Umbilical cord (tissue), 2 donors: ENCODE measurements around the gene GPR68. TPM values are rescaled to one million over a fixed set of nuclear protein-coding genes. Genes with fewer than 3 reads are reported as not detected.
"Not testable (repeated sequence)": the region's sequence is repeated elsewhere in the genome, so short reads cannot be mapped to it uniquely, and the experiment has no call there.

Source experiments
- DNase-seq: peaks from one replicate; pipeline ENCODE4 v3.0.0-alpha.2; 2015; ENCODE audit warnings: low spot score
- total RNA-seq: library from RNA; depleted of rRNA; stranded (reverse); fragments of >200 nt; gene quantifications from one replicate; pipeline ENCODE4 v1.2.3, GENCODE V29; 2014; ENCODE audit warnings: low replicate concordance; ENCODE audit not compliant: insufficient read depth

The GPR68 gene
- total RNA-seq, 1 donor from 2014 or later, result not detected

DNA sequence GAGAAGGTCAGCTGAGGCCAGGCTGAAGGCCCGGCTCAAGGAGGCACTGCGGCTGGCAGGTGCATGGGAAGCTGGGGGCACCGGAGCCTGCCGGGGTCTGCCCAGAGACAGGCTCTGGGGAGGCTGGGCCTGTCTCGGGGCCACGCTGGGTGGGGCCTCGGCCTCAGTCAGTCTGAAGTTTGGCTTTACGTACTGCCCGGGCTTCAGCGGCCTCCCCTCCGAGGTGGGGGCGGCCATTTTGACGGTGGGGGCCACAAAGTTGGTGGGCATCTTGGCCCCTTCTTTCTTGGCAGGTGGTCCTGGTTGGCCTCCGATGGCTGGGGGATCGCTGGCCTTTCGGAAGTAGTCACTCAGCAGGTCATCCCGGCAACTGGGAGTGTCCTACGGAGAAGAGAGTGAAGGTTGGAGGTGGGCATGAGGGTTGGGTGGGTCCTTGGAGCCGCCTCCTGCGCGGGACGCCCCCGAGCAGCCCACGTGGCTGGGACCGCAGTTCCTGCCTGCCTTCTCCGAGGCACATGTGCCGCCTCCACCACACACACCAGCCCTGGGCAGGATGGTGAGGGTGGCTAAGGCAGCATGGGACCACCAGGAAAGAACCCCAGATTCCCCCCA, 28.9 kb upstream of the GPR68 start:
- DNase-seq, result no peak

DNA sequence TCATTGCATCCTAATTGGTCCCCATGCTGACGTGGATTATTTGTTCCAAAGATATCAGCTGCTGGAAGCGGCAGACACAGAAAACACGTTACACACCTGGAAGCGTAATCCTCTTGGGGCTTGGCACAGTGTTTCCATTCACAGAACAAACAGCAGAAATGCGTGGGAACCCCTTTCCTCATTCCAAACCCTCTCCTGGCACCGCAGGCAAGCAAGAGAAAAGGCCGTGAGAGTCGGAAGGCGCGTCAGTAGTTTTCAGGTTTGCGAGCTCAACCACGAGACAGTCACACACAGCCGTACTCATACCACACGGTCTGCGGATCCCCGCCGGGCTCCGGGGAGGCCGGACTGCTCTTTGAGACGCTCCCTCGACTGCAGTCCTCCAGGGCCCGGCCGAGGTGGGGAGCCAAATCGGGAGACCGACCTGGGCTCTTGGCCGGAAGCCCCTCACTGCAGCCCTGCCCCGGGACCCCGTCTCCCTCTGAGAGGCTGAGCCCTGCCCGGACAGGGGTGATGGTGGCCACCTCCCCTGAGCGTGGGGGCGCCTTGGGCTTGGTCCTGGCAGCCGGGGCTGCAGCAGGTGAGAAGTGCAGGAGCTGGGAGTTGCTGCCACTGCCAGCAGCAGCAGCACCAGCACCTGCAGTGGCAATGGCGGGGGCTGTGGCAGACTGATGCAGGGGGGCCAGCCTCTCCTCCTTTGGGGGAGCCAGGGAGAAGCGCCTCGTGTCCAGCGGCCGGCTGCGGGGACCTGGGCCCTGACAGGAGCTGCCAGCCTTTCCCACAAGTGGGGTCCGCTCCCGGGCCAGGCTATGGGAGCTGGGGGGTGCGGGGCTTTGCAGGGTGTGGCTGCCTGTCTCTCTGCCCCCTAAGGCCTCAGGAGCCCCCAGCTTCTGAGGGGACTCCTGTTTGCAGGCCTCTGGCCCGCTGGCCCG, 28.1 kb upstream of the GPR68 start:
- DNase-seq, result no peak

DNA sequence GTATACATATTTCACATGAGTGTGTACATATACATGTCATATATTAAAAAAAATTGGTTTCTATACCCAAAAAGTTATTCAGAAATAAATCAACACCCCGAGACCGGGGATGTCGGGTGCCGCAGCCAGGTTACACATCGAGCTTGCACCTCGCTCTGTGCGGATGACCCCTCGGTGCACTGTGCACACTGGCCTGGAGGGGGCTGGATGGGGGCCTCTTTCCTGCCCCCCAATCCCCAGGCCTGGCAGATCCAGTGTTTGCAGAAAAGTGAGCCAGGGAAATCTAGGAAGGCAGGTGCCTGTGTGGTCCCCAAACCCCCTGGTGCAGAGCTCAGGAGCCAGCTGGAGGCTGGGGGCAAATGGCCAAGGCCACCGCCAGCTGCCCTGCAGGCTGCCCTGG, 27.1 kb upstream of the GPR68 start:
- DNase-seq, result no peak

DNA sequence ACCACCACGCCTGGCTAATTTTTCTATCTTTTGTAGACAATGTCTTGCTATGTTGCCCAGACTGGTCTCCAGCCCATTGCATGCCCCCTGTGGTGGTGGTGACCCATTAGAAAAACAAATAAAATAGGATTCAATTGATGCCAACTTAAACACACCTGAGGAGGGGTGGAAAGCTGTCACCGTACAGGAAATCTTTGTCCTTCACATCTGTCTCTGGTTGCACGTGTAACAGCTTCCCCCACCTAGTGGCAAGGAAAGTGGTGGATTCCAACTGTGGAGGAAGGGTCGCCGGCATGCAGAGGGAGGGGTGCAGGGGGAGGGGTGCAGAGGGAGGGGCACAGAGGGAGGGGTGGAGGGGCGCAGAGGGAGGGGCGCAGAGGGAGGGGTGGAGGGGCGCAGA, 26.1 kb upstream of the GPR68 start:
- DNase-seq, result no peak

DNA sequence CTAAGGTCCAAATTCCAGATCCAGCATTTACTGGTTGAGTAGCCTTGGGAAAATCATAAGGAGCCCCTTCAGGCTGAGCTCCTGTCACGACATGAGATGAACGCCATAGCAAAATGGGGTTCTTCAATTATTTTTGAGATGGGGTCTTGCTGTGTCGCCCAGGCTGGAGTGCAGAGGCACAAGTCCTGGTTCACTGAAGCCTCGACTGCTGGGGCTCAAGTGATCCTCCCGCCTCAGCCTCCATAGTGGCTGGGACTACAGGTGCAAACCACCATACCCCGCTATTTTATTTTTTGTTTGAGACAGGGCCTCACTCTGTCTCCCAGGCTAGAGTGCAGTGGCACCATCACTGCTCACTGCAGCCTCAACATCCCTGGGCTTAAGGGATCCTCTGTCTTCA, 25.7 kb upstream of the GPR68 start:
- no peak for DNase-seq

DNA sequence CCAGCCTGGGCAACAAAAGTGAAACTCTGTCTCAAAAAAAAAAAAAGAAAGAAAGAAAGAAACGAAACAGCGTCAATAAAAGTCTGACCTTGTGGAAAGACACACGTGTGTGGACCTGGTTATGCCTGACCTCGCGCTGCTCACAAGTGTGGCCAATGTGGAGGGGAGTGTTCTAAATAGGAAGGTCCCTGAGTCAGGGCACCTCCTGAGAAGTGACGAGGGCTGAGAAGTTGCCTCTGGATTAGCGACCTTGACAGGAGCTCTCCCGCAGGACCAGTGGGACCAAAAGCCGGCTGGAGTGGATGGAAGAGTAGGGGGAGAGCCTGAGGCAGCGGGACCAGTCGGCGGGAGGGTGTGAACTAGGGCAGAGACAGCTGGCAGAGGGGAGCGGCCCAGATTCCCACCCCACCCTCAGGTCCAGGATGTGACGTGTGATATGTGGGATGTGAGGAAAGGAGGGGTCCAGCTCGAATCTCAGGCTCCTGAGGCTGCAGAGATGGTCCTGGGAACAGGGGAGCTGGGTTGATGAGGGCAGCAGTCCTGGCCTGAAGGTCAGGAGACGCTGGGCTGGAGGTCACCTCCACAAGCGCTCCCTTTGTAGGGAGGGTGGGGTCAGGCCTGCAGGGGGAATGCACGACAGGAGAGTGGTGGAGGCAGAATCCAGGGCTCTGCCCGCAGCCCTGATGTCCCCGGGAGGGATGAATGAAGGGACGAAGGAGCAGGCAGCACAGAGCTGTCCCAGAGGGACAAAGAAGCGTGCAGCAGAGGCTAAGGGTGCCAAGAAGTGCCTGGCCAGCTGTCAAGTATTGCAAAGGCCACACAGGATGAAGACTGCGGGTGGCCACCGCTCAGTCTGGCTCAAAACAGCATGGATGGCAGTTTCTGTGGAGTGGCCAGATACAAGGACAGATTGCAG, 24.8 kb upstream of the GPR68 start:
- DNase-seq, result no peak

DNA sequence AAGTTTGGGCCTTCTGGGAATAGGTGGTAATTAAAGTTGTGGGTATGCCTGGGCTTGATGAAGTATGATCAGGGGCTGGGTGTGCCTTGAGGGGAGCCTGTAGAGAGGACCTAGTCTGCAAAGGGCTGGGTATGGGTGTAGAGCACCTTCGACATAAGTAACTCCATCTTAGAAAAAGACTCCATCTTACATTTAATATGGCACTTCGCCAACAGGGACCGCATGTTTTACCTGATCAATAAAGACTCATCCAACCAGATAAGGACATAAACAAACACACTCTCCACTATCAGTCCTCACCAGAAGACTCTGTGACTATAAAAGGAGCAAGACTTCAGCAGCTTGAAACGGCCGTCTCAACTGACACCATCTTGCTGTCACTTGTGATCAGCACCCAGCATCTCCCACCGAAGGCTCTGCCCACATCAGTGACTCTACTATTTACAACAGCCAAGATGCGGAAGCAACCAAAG, 23.5 kb upstream of the GPR68 start:
- no peak for DNase-seq

DNA sequence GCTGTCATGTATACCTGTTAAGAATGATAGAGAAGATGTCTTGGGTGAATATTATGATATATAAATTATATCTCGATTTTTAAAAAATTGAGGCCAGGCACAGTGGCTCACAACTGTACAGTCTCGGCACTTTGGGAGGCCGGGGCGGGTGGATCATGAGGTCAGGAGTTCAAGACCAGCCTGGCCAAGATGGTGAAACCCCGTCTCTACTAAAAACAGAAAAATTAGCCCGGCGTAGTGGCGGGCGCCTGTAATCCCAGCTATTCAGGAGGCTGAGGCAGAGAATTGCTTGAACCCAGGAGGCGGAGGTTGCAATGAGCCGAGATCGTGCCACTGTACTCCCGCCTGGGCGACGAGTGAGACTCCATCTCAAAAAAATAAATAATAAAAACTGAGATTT, 21.8 kb upstream of the GPR68 start:
- not testable (repeated sequence) for DNase-seq

DNA sequence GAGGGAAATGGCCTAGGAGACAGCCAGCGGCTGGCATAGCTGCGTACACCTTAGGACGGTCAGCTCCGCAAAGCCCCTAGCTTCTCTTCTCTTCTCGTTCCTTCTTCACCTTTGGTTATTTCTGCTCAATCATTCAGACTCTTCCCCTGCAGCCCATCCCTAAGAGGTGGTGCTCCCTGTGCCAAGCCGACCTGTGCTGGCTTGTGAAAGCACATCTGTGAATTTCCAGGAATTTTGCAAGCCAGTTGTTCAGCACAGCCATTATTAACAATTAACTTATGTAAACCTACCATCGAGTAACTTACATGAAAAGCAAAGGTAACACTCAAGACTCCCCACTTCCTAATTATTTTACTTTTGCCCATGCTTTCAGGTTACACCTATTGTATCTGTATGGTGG, 20.9 kb upstream of the GPR68 start:
- no peak for DNase-seq

DNA sequence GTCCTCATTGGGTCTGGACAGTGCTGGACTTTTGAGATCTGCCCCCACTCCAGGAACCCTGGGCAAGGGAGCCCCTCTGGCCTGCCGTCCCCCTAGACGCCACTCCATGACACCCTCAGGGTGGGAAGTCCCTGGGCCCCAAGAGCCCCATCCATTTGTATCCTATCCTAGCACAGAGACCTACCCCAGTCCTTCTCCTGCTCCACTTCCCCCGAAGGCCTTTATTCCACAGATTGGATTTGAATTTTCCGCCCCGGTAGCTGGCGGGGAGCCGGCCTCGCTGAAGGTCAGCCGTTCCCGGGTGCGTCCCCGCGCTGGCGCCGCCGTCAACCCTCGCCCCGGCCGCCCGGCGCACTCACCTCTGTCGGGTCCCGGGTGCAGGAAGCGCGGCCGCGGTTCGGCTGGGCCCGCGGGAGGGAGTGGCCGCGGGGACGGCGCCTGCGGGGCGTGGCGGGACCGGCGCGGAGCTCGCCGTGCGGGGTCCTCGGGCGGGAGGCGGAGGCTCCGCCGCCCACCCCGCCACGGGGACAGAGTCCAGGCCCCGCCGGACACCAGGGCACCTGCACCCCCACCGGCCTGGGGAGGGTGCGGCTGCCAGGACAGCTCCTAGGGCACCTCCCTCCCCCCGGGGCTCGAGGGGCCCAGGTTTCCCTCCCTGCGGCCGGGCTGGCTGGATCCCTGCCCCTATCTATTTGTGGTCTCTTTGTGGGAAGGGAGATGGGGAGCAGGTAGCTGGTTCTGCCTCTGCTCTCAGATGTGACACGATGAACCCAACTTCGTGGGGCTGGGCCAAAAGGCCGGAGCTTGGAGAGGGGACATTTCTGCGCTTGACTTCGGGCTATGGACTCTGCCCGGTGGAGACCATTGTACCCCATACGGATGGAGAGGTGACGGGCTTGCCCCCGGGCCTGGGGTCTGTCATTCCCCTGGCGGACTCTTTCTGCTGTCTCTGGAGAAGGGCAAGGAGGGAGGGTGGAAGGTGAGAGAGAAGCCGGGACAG, 19.9 kb upstream of the GPR68 start:
- DNase-seq, result no peak

DNA sequence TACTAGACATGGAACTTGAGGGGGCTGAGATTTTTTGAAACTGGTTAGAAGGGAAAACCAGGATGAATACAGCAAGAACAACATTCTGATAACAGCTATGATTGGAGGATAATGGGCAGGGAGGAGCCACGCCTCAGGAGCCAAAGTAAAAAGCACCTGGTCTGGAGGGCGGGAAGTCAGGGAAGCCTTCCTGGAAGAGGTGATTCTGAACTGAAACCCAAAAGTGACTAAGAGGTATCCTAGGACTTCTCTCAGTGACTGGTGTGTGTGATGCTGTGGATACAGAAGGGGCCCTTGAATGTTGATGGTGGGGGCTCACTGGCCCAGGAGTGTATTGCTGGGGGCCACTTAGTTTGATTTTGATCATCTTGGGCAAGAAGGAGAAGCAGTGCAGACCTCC, 18.8 kb upstream of the GPR68 start:
- DNase-seq, result no peak

DNA sequence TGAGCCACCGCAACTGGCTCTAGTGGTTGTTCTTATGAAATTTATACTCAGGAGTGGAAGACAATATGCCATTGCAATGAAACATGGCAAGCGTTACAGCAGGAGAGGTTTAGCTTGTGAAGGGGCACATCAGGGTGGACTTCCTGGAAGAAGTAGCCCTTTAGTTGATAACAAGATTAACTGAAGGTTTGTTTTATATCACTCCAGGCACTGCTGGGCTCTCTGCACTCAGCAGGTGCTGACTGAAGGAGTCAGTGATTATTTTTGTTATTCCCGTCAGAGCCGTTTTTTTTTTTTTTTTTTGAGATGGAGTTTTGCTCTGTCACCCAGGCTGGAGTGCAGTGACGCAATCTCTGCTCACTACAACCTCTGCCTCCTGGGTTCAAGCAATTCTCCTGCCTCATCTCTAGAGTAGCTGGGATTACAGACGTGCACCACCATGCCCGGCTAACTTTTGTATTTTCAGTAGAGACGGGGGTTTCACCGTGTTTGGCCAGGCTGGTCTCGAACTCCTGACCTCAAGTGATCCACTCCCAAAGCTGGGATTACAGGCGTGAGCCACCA, 17.6 kb upstream of the GPR68 start:
- no peak for DNase-seq

DNA sequence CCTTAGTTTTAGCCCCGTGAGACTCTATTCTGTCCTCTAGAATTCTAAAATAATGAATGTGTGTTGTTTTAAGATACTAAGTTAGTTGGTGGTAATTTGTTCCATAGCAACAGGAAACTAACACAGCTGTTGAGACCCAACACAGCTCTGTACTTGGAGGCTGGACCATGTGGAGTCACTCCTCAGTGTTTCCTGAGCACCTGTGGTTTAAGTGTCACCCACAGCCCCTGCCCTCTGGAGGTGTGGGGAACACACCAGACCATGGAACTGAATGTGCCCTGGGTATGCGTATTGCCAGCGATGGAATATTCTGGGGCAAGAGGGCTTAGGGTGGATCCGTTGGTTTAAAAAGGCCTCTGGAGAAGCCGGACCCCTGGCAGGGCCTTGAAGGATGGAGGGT, 16.6 kb upstream of the GPR68 start:
- DNase-seq, result no peak

DNA sequence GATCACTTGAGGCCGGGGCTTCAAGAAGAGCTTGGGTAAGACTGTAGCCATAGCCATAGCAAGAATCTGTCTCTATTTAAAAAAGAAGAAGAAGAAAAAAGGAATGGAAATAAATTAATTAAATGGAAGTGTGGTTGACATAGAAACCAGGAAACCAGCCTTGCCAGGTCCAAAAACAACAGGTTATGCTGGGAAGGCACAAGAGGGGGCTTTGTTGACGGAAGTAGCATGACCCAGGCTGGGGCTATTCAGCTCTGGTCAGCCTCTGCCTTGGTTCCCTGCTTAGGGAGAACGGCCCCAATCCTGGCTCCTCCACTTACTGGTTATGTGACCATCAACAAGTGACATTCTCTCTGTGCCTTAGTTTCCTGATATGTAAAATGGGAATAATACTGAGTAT, 14.4 kb upstream of the GPR68 start:
- no peak for DNase-seq

DNA sequence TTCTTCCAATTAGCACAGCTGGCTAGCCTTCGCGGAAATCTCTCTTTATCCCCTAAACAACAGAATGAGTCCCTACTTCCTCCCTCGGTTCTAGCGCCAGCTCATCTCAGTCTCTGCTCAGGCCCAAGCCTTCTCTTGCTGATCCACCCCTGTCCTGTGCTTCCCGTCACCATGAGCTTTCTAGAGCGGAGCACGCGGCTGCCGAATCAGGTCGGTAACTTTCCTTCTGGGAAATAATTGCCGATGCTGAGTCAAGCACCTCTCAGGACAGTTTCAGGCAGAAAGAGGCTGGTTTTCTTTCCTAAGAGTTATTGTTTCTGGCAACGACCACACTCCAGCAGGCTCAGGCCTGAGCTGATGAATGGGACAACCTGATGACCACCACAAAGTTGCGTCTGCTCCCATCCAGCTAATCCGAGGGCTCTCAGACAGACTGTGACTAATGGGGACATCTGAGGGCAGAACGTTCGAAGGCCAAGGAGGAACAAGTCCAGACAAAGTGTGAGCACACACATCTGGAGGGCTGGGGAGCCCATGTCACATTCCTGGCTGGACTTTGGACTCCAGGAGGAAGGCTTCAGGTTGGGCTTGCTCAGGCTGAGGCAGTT, 13.6 kb upstream of the GPR68 start:
- DNase-seq, result no peak

DNA sequence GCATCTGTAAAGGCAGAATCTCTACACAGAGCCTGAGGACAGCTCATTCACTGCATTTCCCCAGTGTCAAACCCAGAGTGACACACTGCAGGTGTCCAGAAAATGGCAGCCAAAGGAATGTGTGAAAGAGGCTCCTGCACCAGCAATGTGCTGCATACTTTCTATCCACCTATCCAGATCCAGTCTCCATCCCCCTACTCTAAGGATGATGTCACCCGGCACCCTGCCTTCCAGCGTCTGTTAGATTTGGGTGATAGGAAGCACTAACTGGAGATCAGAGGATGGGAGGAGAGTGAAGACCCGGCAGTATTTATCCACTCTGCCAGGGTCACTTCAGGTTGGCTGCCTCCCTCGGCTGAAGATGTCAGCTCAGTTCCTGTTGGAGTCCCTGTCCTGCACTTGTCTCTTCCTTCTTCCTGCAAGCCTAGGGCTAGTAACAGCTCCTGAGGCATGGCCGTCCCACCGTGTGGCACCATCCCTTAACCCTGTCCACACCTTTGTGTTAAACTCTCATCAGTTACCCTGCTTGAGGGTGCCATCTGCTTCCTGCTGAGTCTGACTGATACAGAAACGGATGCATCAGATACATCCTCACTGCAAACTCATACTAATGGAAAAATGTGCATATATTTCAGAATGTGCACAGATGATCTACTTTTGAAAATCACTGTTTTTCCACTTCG, 13.0 kb upstream of the GPR68 start:
- DNase-seq, result peak; percentile 62

DNA sequence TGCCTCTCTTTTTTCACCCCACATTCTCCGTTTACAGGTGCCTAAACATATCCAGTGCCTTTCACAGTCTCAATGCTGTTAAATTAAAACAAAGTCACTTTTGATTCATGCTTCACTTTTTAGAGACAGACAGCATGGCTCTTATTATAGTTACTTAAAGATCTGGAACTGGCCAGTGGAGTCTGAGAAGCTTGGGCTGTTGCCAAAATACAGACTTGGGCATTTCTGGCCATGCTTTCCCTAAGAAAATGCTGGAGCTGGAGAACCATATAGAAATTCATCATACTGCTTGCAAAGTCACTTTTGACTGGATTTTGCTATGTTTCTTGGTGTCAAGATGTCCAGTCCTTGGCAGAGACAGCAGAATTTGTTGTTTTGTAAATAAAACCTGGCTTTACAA, 12.2 kb upstream of the GPR68 start:
- DNase-seq, result peak; percentile 69

DNA sequence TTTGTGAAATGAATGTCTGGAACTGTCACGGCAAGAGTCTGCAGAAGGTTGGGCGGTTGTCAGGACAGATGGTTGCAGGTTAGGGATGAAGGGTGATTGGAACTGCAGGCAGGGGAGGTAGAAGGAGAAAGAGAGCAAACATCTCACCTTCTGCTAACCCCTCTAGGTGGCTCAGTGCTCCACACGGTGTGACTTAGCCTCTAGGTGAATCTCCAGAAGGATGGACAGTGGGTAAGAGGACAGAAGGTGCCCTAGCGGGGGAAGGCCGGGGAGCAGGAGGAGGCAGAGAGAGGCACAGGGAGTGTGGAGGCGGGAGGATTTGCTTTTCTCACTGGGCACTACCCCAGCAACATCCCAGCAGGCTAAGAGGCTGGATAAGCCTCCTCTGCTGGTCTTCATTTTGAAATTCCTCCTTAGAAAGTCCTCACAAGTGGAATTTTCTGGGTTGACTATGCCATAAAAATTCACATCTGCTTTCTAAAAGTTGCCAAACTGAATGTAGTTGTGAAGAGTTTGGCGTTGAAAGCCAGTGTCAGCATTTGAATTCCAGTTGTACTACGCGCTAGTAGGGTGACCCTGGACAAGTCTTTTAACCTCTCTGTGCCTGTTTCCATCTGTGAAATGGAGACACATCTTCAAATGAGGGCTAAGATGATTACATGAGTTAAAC, 10.7 kb upstream of the GPR68 start:
- peak; percentile 37 for DNase-seq

DNA sequence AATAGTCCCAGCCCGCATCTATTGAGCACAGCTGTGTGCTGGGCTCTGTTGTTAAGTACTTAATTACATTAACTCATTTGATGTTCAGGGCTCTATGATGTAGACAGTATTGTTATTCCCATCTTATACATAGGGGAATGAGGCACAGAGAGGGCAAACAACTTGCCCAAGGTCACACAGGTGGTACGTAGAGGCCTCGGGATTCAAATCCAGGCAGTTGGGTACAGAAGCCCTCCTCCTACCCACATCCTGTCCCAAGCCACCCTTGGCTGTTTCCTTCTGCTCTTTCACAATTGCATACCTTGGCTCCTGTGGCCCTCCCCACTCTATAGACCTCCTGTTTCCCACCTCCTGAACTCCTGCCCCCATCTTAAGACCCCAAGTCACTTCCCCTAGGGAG, 10.0 kb upstream of the GPR68 start:
- no peak for DNase-seq
